SW480 (cell line): Measurements from ENCODE around the gene TEX22.

Experiments used
- DNase-seq: peaks from one replicate; pipeline ENCODE4 v3.0.0-alpha.2; 2016; ENCODE audit warnings: low spot score

TEX22 gene

GRCh38 chr14:105439710-105440553 is 41.6 kb downstream of the TEX22 start:
- DNase-seq: no peak

GRCh38 chr14:105440554-105440900 is 42.2 kb downstream of the TEX22 start:
- no peak for DNase-seq

DNA sequence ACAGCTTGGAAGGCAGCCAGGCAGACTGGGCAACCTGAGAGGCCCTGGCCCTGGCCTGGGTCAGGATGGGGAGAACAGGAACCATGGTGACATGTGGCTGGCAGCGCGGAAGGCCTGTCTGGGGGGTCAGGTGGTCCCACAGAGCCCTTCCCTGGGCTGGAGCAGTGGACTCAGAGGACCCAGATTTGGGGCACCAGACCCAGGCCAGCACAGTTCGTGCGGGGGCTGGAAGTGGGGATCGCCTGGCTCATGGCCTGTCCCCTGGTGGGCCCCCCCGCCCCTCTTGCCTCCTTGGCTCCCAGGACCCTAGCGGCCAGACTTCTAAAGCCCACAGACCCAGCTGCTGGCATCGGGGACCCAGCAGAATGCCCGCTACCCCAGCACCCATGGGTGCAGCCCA is 42.7 kb downstream of the TEX22 start:
- no peak for DNase-seq

GRCh38 chr14:105442125-105442524 is 43.8 kb downstream of the TEX22 start:
- no peak for DNase-seq

DNA sequence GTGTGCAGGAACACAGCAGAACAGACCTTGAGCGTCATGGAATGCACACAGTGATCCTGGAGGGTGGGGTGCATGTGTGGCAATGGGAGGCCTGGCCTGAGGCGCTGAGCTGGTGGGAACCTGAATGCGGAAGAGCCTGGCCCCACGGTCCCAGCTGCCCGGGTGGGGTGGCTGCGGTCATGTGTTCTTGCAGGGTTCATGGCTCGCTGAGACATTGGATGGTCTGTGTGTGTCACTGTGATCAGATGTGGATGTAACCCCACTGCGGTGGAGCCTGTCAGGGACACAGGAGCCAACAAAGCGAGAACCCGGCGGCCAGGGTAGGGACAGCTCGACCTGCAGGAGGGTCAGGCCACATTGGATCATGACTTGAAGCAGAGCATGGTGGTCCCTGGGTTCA is 44.5 kb downstream of the TEX22 start:
- DNase-seq: no peak

DNA sequence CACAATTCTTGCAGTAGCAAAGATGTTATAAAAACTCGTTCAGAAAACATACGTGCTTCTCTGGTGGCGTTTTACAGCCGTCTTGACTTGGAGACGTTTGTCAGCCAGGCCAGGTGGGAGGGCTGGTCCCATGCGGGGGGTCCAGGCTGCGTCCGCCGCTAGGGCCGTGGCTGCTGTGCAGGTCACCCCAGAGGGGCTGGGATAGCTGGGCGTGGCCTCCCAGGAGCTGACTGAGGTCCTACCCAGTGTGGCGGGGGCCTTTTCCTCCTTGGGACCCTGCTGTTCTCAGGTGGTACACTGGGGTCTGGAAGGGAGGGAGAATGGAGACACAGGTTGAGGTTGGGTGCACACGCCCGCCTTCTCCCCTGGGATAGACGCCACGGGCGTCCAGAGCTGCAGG is 46.5 kb downstream of the TEX22 start:
- no peak for DNase-seq

GRCh38 chr14:105445290-105445689 is 47.0 kb downstream of the TEX22 start:
- DNase-seq: no peak

DNA sequence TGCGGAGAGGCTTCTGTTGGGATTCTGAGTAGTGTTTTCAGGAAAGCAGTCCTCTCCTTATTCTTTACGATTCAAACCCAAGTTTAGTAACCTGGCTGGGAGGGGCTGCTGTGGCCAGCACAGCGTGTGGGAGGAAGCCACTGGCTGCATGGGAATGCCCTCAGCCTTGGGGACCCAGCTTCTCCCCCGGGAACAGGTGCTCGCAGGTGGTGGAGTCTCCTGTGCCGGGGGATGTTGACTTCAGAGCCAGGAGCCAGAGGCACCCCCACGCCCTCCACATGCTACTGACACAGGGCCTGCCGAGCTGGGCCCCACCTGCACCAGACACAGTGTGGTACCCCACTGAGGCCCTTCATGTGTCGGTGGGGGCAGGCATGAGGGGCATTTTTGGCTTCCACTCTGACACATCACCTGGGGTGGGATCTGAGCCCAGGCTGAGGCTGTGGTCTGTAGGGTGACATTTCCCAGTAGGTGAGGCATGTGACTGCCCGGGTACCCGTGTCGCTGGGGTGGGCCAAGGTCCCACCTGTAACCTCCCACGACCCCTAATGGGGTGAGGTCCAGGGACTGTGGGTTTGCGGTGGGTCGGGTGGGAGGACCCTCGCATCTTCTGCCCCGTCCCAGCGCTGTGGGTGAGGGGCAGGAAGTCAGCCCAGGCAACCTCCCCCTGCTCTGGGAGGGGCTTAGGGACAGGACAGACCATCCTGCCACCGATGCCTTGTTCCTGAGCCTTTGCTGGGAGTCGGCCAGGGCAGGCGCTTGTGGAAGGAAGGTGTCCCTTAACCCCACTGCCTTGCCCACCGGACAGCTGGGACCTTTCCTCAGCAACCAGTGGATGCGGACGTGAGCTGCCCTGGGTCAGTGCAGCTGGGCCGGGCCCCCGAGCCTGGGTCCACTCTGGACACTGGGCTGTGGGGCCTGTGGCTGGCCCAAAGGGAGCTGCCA is 47.8 kb downstream of the TEX22 start:
- DNase-seq: no peak

DNA sequence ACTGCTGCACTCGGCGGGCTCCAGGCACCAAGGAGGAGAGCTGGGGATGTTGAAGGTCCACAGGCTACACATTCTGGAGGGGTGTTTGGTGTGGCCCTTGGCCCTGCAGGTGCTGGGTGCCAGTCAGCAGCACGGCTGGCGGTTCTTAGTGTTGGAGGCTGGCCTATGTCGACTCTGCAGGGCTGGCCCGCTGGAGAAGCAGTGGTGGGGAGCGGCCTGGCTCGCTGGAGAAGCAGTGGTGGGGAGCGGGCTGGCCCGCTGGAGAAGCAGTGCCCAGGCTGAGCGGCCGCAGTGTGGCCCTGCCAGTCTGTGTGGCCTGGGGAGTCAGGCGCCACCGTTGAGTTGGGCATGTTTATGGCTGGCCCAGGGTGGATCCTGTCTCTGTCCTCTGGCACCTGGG is 48.6 kb downstream of the TEX22 start:
- no peak for DNase-seq

GRCh38 chr14:105447651-105448640 is 49.6 kb downstream of the TEX22 start:
- DNase-seq: no peak

- DNase-seq: no peak
Measured at GRCh38 chr14:105448706-105449111, 50.4 kb downstream of the TEX22 start.

DNA sequence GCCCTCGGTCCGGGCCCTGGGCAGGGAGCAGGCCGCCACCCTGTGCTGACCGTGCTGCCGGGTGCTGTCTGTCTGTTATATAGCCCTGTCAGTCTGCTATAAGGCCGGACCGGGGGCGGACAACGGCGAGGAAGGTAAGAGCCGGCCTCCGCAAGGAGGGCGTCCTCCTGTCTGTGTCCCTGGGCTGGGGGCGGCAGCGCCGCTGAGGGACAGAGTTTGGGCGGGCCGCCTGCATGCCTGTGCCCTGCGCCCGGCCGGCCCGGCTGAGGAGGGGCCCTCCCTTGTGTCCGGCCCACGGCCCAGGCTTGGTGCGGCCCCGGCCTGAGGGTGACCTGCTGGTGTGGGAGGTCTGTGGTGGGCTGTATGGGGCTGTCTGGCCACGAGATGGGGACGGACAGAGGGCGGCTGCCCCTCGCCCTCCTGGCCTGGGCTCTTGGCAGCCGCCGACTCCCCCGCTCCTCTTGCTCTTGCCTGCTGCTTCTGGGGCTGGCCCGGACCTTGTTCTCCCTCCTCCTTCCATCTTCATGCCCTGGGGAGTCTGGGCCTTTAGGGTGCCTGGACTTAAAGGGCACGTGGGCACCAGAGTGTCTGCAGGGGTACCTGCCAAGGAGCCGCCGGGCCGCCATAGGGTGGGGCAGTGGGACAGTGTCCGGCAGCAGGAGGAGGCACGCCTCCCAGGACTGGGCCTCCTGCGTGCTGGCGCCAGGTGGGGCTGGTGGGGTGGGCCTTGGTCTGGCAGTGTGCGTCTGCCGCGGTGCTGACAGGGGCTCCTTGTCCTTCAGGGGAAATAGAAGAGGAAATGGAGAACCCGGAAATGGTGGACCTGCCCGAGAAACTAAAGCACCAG is 51.2 kb downstream of the TEX22 start:
- DNase-seq: no peak

- no peak for DNase-seq
Measured at GRCh38 chr14:105450123-105450505, 51.8 kb downstream of the TEX22 start.

GRCh38 chr14:105450864-105451720 is 52.8 kb downstream of the TEX22 start:
- no peak for DNase-seq

DNA sequence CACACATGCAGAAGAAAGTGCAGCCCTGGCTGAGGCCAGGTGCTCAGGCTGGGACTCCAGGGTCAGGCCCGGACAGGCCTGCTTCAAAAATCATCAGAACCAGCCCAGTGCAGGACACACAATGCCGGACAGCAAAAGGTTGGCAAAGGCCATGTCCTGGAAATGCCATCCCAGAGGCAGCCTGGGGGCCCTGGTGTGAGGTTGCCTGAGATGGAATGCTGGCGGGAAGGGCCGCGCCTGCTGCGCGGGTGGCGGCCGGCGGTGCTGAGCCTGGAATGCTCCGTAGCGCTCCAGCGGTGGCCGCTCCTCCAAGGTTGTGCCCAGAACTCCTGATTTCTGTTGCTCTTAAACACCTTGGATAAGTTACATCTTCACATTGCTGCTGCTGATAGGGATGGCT is 54.6 kb downstream of the TEX22 start:
- DNase-seq: no peak

GRCh38 chr14:105453847-105454246 is 55.5 kb downstream of the TEX22 start:
- no peak for DNase-seq

DNA sequence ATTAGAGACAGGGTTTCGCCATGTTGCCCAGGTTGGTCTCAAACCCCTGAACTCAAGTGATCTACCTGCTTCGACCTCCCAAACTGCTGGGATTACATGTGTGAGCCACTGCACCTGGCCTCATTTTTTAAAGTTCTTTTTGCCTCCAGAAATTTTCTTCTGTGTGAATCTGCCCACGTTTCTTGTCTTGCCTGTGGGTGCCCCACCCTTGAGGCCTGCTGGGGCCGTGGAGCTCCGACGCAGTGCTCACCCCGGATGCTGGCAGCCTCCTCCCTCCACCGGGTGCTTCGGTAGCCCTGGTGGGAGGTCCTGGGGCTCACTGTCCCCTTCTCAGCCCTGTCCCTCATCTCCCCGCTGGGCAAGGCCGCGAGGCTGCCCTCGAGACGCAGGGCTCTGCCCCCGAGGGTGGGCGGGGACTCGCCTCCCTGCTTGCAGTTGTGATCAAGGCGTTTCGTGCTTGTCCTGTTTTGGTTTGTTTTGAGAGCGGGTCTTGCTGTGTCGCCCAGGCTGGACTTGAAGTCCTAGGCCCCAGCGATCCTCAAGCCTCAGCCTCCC is 56.8 kb downstream of the TEX22 start:
- DNase-seq: no peak

GRCh38 chr14:105455766-105456660 is 57.7 kb downstream of the TEX22 start:
- DNase-seq: no peak
